IMR-90 (cell line): ENCODE measurements around the gene DCAF5.
A peak's percentile ranks its signal among the peaks of the same experiment; 100 is the strongest.
"Not testable (repeated sequence)": the region's sequence is repeated elsewhere in the genome, so short reads cannot be mapped to it uniquely, and the experiment has no call there.

Source experiments
- BHLHE40 ChIP-seq: fragments of 150-350 bp; IDR thresholded peaks from 2 replicates; pipeline ENCODE4 v1.6.1; 2016; ENCODE audit warnings: mild to moderate bottlenecking, low read depth, low read length
- CEBPB ChIP-seq: IDR thresholded peaks from 2 replicates; pipeline ENCODE4 v1.6.1; 2012; ENCODE audit warnings: low read depth, low read length, improper control_type of control experiment
- FOS ChIP-seq: fragments of 150-350 bp; IDR thresholded peaks from 2 replicates; pipeline ENCODE4 v1.6.1; 2016; ENCODE audit warnings: low read depth, low read length
- MAFK ChIP-seq: IDR thresholded peaks from 2 replicates; pipeline ENCODE4 v1.6.1; 2012; ENCODE audit warnings: low read depth, low read length, improper control_type of control experiment
- MXI1 ChIP-seq: IDR thresholded peaks from 2 replicates; pipeline ENCODE4 v1.6.1; 2012; ENCODE audit warnings: low read depth, mild to moderate bottlenecking, low read length, moderate library complexity, borderline replicate concordance
- NFE2L2 ChIP-seq: fragments of 150-350 bp; IDR thresholded peaks from 2 replicates; pipeline ENCODE4 v1.6.1; 2016; ENCODE audit warnings: low read depth, mild to moderate bottlenecking, low read length
- POLR2A ChIP-seq: IDR thresholded peaks from 2 replicates; pipeline ENCODE4 v1.6.1; 2012; ENCODE audit warnings: mild to moderate bottlenecking, low read depth, low read length
- RCOR1 ChIP-seq: IDR thresholded peaks from 2 replicates; pipeline ENCODE4 v1.6.1; 2012; ENCODE audit warnings: mild to moderate bottlenecking, low read length, improper control_type of control experiment; ENCODE audit not compliant: insufficient replicate concordance
- RFX5 ChIP-seq: IDR thresholded peaks from 2 replicates; pipeline ENCODE4 v1.8.0; 2012; ENCODE audit warnings: low read depth, mild to moderate bottlenecking, low read length, moderate library complexity
- SMC3 ChIP-seq: fragments of 150-350 bp; IDR thresholded peaks from 2 replicates; pipeline ENCODE4 v1.6.1; 2016; ENCODE audit warnings: low read depth, mild to moderate bottlenecking, antibody characterized with exemption, low read length, moderate library complexity
- TF ChIP-seq, protein P1 (sequence below): conservative IDR thresholded peaks from 2 replicates; pipeline ENCODE4 v1.5.1; 2012; ENCODE audit warnings: mild to moderate bottlenecking, low read depth, low read length, improper control_type of control experiment
- TF ChIP-seq, protein P2 (sequence below): fragments of 150-350 bp; IDR thresholded peaks from 2 replicates; pipeline ENCODE4 v1.6.1; 2016; ENCODE audit warnings: low read depth, mild to moderate bottlenecking, low read length, moderate library complexity, borderline replicate concordance
- TF ChIP-seq, protein P3 (sequence below): fragments of 150-350 bp; IDR thresholded peaks from 2 replicates; pipeline ENCODE4 v1.6.1; 2017; ENCODE audit warnings: mild to moderate bottlenecking, antibody characterized with exemption, low read length, low read depth

DNA sequence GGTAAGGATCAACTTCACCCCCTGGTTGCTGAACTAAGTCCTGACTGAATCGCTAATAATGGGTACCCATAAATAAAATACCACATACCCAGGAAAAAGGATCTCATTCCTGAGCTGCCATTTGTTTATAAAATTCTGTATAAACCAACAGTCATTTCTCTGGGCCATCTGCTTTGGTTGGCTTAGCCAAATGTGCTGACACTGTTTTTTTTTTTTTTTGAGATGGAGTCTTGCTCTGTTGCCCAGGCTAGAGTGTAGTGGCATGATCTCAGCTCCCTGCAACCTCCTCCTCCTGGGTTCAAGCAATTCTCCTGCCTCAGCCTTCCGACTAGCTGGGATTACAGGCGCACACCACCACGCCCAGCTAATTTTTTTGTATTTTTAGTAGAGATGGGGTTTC is 87.0 kb downstream of the DCAF5 start:
- not testable (repeated sequence) for TF ChIP-seq POLR2A, SMC3, NFE2L2, MXI1, FOS, RCOR1, RFX5, CEBPB, BHLHE40
- TF ChIP-seq, protein P1, sequence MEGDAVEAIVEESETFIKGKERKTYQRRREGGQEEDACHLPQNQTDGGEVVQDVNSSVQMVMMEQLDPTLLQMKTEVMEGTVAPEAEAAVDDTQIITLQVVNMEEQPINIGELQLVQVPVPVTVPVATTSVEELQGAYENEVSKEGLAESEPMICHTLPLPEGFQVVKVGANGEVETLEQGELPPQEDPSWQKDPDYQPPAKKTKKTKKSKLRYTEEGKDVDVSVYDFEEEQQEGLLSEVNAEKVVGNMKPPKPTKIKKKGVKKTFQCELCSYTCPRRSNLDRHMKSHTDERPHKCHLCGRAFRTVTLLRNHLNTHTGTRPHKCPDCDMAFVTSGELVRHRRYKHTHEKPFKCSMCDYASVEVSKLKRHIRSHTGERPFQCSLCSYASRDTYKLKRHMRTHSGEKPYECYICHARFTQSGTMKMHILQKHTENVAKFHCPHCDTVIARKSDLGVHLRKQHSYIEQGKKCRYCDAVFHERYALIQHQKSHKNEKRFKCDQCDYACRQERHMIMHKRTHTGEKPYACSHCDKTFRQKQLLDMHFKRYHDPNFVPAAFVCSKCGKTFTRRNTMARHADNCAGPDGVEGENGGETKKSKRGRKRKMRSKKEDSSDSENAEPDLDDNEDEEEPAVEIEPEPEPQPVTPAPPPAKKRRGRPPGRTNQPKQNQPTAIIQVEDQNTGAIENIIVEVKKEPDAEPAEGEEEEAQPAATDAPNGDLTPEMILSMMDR = not testable (repeated sequence)
- TF ChIP-seq, protein P2, sequence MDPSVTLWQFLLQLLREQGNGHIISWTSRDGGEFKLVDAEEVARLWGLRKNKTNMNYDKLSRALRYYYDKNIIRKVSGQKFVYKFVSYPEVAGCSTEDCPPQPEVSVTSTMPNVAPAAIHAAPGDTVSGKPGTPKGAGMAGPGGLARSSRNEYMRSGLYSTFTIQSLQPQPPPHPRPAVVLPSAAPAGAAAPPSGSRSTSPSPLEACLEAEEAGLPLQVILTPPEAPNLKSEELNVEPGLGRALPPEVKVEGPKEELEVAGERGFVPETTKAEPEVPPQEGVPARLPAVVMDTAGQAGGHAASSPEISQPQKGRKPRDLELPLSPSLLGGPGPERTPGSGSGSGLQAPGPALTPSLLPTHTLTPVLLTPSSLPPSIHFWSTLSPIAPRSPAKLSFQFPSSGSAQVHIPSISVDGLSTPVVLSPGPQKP = not testable (repeated sequence)
- TF ChIP-seq, protein P3, sequence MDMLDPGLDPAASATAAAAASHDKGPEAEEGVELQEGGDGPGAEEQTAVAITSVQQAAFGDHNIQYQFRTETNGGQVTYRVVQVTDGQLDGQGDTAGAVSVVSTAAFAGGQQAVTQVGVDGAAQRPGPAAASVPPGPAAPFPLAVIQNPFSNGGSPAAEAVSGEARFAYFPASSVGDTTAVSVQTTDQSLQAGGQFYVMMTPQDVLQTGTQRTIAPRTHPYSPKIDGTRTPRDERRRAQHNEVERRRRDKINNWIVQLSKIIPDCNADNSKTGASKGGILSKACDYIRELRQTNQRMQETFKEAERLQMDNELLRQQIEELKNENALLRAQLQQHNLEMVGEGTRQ = not testable (repeated sequence)
- TF ChIP-seq MAFK = peak; percentile 81
